ENCODE results near the gene TFEB. TPM values are rescaled to one million over a fixed set of nuclear protein-coding genes. Genes with fewer than 3 reads are reported as not detected.
A peak's percentile ranks its signal among the peaks of the same experiment; 100 is the strongest.

The TFEB gene
- total RNA-seq, 4 donors from 2014 or later, result 17.6 to 47.9 (median 22.9) TPM

DNA sequence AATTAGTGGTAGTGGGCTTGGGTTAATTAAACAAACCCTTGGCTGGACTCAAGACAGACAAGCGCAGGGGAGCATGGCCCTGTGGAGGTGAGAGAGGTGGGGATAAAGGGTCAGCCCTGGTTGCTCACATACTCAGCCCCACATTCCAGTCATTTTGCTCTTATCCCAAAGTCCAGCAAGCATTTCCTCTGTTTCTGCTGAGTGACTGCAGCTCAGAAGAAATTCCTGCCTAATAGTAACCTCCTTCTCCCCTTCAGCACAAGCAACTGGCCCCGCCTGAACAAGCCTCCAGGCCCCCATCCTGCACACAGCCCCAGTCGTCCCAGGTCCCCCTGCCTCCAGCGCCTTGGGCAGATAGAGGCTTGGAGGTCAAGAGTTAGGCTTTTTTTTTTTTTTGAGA lies 3.6 kb upstream of the TFEB start:
- Histone ChIP-seq H3K9me3 (no peaks in the 10 kb centered on the region), H3K4me3 (no peak overlapping the region)
- no peak for TF ChIP-seq POLR2A (IDR thresholded peaks at IDR 0.05)
- TF ChIP-seq, protein P1, sequence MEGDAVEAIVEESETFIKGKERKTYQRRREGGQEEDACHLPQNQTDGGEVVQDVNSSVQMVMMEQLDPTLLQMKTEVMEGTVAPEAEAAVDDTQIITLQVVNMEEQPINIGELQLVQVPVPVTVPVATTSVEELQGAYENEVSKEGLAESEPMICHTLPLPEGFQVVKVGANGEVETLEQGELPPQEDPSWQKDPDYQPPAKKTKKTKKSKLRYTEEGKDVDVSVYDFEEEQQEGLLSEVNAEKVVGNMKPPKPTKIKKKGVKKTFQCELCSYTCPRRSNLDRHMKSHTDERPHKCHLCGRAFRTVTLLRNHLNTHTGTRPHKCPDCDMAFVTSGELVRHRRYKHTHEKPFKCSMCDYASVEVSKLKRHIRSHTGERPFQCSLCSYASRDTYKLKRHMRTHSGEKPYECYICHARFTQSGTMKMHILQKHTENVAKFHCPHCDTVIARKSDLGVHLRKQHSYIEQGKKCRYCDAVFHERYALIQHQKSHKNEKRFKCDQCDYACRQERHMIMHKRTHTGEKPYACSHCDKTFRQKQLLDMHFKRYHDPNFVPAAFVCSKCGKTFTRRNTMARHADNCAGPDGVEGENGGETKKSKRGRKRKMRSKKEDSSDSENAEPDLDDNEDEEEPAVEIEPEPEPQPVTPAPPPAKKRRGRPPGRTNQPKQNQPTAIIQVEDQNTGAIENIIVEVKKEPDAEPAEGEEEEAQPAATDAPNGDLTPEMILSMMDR (IDR thresholded peaks at IDR 0.05), result no peak

DNA sequence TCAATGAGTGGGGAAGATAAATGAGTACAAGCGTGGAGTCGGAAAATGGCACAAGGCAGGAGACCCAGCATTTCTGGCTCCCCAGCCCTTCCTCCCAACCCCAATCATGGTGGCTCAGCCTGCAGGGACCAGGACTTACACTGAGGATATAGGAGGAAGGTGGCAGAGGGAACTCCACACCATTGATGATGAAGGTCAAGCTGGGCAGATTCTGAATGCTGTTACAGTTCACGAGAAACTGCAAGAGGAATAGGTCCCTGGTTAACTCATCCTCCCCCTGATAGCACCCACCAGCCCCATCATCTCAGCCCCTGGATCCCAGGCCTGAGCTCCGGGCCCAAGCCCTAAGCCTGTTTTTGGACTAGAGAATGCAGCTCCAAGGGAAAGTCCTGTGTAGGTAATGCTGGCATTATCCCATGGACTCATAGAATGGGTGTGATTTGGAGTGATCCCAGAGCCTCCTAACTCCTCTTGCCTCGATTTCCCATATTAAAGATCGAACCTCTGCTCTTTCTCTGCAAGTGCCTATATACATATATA lies 2.3 kb upstream of the TFEB start:
- H3K4me3 ChIP-seq, result no peak overlapping the region
- H3K27me3 ChIP-seq, result no peaks in the 10 kb centered on the region
- no peaks in the 10 kb centered on the region for H3K36me3 ChIP-seq
- peaks cover 0 to 26% (median 9%) of the 10 kb centered on the region in 4 donors for H3K4me1 ChIP-seq
- no peak for TF ChIP-seq POLR2A (IDR thresholded peaks at IDR 0.05)
- TF ChIP-seq, protein P1 (IDR thresholded peaks at IDR 0.05), result no peak
- H3K27ac ChIP-seq, result no peak overlapping the region
- no peaks in the 10 kb centered on the region for H3K9me3 ChIP-seq
- DNase-seq, result no peak

More for the DNA sequence above, 3.6 kb upstream of the TFEB start:
- no peak for DNase-seq
- H3K27ac ChIP-seq, result no peak overlapping the region
- no peaks in the 10 kb centered on the region for H3K27me3 ChIP-seq
- peaks cover 0 to 14% (median 5%) of the 10 kb centered on the region in 4 donors for H3K4me1 ChIP-seq
- H3K36me3 ChIP-seq, result no peaks in the 10 kb centered on the region

DNA sequence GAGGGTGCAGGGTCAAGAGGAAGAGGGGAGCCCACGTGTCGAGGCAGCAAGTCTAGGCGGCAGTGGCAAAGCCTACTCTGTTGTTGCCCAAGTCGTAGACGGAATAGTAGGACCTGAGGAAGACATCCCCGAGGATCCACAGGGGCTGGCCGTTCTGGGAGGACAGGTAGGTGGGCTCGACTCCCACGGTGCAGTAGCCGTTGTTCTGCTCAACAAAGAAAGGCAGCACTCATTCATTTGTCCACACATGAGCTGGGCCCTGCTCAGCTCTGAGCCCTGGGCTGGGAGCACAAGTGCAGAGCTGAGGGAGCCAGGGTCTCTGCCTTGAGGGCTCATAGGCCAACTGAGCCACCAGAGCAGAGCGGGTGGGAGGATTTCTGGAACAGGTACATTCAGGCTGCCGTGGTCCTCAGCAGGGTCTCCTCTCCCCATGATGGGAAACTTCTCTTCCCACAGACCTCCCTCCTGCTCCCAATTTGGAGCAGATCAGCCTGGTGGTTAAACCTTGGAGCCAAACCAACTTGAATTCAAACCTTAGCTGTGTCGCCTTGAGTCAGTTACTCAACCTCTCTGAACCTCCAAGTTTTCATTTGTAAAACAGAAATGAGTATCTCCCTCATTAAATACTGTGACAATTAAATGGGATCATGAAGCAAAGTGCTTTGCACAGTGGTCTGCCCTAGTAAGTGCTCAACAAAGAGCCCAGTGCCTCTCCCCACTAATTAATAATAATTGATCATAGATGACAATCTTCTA lies 1.6 kb upstream of the TFEB start:
- Histone ChIP-seq H3K27me3 (no peaks in the 10 kb centered on the region), H3K9me3 (no peaks in the 10 kb centered on the region), H3K4me1 (peaks cover 0 to 31% (median 9%) of the 10 kb centered on the region in 4 donors), H3K4me3 (no peak overlapping the region), H3K27ac (no peak overlapping the region), H3K36me3 (no peaks in the 10 kb centered on the region)
- no peak for DNase-seq
- TF ChIP-seq, protein P1 (IDR thresholded peaks at IDR 0.05), result no peak
- no peak for TF ChIP-seq POLR2A (IDR thresholded peaks at IDR 0.05)

DNA sequence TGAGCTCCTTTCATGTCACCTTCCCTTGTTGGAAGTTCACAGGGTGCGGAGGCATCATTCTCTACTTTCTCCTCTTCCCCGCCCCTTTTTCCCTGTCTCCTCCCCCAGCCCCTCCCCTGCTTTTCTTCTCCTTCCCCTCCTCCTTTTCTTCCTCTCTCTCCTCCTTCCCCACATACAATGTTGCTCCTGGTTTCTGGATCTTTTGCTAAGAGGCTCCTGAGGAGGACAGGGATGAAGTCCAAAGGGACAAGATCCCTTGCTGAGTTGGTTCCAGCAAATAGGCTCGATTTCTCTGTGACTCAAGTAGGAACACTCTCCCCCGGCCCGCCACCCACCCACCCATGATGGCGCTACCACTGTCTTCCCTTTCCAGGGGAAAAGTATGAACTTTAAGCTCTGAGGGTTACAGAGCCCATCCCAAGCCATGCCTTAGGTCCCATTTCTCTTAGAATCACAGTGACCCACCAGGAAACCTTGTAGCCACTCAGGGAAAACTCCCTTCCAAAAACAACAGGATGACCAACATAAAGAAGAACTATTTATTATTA lies 852 bp upstream of the TFEB start:
- Histone ChIP-seq H3K4me3 (peak overlapping the region in 1 of 4 donors; percentile 74), H3K36me3 (no peaks in the 10 kb centered on the region), H3K4me1 (peaks cover 0 to 27% (median 9%) of the 10 kb centered on the region in 4 donors), H3K27me3 (no peaks in the 10 kb centered on the region), H3K9me3 (no peaks in the 10 kb centered on the region), H3K27ac (peak overlapping the region in 1 of 4 donors; percentile 99)
- TF ChIP-seq, protein P1 (IDR thresholded peaks at IDR 0.05), result no peak
- TF ChIP-seq POLR2A (IDR thresholded peaks at IDR 0.05), result no peak
- no peak for DNase-seq

DNA sequence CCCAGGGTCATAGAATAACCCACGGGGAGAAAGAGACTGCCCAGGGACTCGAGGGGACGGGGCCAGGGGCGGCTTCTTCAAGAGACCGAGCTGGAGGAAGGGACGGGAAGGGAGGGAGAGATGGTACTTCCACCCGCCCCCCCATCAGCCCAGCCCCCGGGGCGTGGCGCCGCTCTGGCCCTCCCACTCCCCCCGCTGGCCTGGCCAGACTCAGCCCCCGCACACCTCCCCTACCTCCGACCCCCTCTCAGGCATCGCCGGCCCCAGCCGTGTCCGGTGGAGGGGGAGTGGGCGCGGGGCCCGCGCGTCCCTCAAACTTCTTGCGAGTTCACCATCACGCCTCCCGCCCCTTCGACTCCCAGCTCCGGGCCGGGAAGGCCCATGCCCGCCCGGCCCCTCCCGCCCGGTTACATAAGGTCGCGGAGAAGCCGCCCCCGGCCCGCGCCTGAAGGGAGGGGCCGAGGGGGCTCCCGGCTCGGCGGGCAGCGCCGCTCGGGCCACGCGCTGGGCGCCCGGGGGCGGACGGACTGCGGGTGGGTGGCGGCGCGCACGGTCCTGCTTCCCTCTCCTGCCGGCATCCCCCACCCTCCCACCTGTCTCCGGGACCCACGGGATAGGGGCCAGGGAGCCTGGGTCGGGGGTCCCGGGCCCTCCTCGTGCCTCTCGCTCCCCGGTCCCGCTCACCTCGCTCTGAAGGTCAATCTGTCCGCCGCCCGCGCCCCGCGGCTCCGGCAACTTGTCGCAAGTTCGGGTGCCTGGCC lies 562 bp downstream of the TFEB start:
- DNase-seq, result peak; percentile 85 to 94 (median 86)
- no peak for TF ChIP-seq POLR2A (IDR thresholded peaks at IDR 0.05)
- TF ChIP-seq, protein P1 (IDR thresholded peaks at IDR 0.05), result no peak
- Histone ChIP-seq H3K9me3 (no peaks in the 10 kb centered on the region), H3K36me3 (no peaks in the 10 kb centered on the region), H3K27me3 (no peaks in the 10 kb centered on the region), H3K27ac (peak overlapping the region; percentile 94 to 99 (median 98)), H3K4me1 (peaks cover 0 to 26% (median 9%) of the 10 kb centered on the region in 4 donors), H3K4me3 (peak overlapping the region; percentile 74 to 98 (median 90))

Data from Peyer's patch (tissue), 4 donors.